ENCODE results near the gene MOSPD3. TPM values are rescaled to one million over a fixed set of nuclear protein-coding genes. Genes with fewer than 3 reads are reported as not detected.
A peak's percentile ranks its signal among the peaks of the same experiment; 100 is the strongest.

The MOSPD3 gene
- total and polyA plus RNA-seq, 2 of the 8 experiments (the other 6 are each of a cell fraction or from before 2014, with no cell fraction given) = 20.7 to 21.4 TPM

GRCh38 chr7:100603726-100604027 is 8.7 kb upstream of the MOSPD3 start (continued):
- TF ChIP-seq, protein P1, sequence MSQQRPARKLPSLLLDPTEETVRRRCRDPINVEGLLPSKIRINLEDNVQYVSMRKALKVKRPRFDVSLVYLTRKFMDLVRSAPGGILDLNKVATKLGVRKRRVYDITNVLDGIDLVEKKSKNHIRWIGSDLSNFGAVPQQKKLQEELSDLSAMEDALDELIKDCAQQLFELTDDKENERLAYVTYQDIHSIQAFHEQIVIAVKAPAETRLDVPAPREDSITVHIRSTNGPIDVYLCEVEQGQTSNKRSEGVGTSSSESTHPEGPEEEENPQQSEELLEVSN (IDR thresholded peaks at IDR 0.05) = peak; percentile 74
- no peak for TF ChIP-seq RNF2 (IDR thresholded peaks at IDR 0.05; ENCODE audit: borderline replicate concordance, low read depth, low read length, missing control alignments, poor library complexity, severe bottlenecking)
